Activated CD4-positive, CD25-positive, alpha-beta regulatory T cell treated with anti-CD3 and anti-CD28 coated beads, Interleukin-2, amount 50 U/mL, for 16 hours (primary cell): ENCODE data around the gene CXCL14.

ENCODE experiments used
- DNase-seq: peaks from one replicate; pipeline ENCODE4 v3.0.0-alpha.2; 2020; ENCODE audit warnings: low read depth, low spot score

Gene CXCL14

GRCh38 chr5:135578685-135579341 is at the start of gene CXCL14:
CXCL14 (minus strand) TSS chr5:135578991; CDS start chr5:135578778, 213 bp downstream.
- DNase-seq, result no peak

GRCh38 chr5:135626636-135627035 is 47.8 kb upstream of the CXCL14 start:
- no peak for DNase-seq

- DNase-seq, result no peak
These were observed 47.2 kb upstream of the CXCL14 start for GRCh38 chr5:135625961-135626360.

- no peak for DNase-seq
These were observed 46.7 kb upstream of the CXCL14 start for GRCh38 chr5:135625486-135625885.

GRCh38 chr5:135625061-135625460 is 46.3 kb upstream of the CXCL14 start:
- no peak for DNase-seq

GRCh38 chr5:135623186-135623715 is 44.5 kb upstream of the CXCL14 start:
- no peak for DNase-seq

GRCh38 chr5:135615581-135616260 is 36.9 kb upstream of the CXCL14 start:
- DNase-seq, result no peak

- no peak for DNase-seq
These were observed 36.4 kb upstream of the CXCL14 start for GRCh38 chr5:135615171-135615570.

GRCh38 chr5:135609981-135610380 is 31.2 kb upstream of the CXCL14 start:
- no peak for DNase-seq

GRCh38 chr5:135608761-135609443 is 30.1 kb upstream of the CXCL14 start:
- DNase-seq, result no peak

GRCh38 chr5:135608361-135608760 is 29.6 kb upstream of the CXCL14 start:
- DNase-seq, result no peak

GRCh38 chr5:135606431-135606830 is 27.6 kb upstream of the CXCL14 start:
- DNase-seq, result no peak

GRCh38 chr5:135605221-135605620 is 26.4 kb upstream of the CXCL14 start:
- DNase-seq, result no peak

- no peak for DNase-seq
These were observed 25.3 kb upstream of the CXCL14 start for GRCh38 chr5:135604056-135604455.

- DNase-seq, result no peak
These were observed 24.3 kb upstream of the CXCL14 start for GRCh38 chr5:135602882-135603721.

GRCh38 chr5:135601466-135601865 is 22.7 kb upstream of the CXCL14 start:
- DNase-seq, result no peak

GRCh38 chr5:135600971-135601381 is 22.2 kb upstream of the CXCL14 start:
- DNase-seq, result no peak

GRCh38 chr5:135600152-135600570 is 21.4 kb upstream of the CXCL14 start:
- no peak for DNase-seq

GRCh38 chr5:135599421-135600151 is 20.8 kb upstream of the CXCL14 start:
- no peak for DNase-seq

GRCh38 chr5:135598691-135599395 is 20.1 kb upstream of the CXCL14 start:
- DNase-seq, result no peak
